Mesenchymal stem cell (in vitro differentiated cells and primary cell): ENCODE measurements around the gene MSH3.
"Not testable (repeated sequence)": the region's sequence is repeated elsewhere in the genome, so short reads cannot be mapped to it uniquely, and the experiment has no call there.

Experiments used
- DNase-seq: peaks from one replicate; pipeline ENCODE4 v3.0.0-alpha.2; 2013
- H2AFZ ChIP-seq: one replicate; pipeline ENCODE4 v1.6.1; 2013; ENCODE audit warnings: low read depth, mild to moderate bottlenecking, control low read depth, inconsistent platforms, low read length, moderate library complexity
- H2AK5ac ChIP-seq: 2 replicates; pipeline ENCODE4 v1.6.1; 2013; ENCODE audit warnings: low read length, moderate library complexity, mild to moderate bottlenecking, inconsistent platforms; ENCODE audit not compliant: severe bottlenecking
- H2BK120ac ChIP-seq: one replicate; pipeline ENCODE4 v1.6.1; 2013; ENCODE audit warnings: low read depth, mild to moderate bottlenecking, inconsistent platforms, low read length, moderate library complexity
- H2BK12ac ChIP-seq, 2 experiments: one replicate each; pipeline ENCODE4 v1.6.1; 2013; ENCODE audit warnings: inconsistent platforms in 2 of 2, low read length in 2 of 2, mild to moderate bottlenecking in 2 of 2, moderate library complexity in 2 of 2, control low read depth in 1 of 2
- H2BK15ac ChIP-seq: one replicate; pipeline ENCODE4 v1.6.1; 2013; ENCODE audit warnings: mild to moderate bottlenecking, low read depth, inconsistent platforms; ENCODE audit not compliant: poor library complexity, severe bottlenecking
- H2BK5ac ChIP-seq: 2 replicates; pipeline ENCODE4 v1.6.1; 2013; ENCODE audit warnings: low read depth, mild to moderate bottlenecking, low read length, control low read depth, inconsistent platforms; ENCODE audit not compliant: poor library complexity, severe bottlenecking
- H3K14ac ChIP-seq, 2 experiments: one replicate each; pipeline ENCODE4 v1.6.1; 2013; ENCODE audit warnings: inconsistent platforms in 2 of 2, low read length in 2 of 2, control low read depth in 1 of 2, mild to moderate bottlenecking in 1 of 2, moderate library complexity in 1 of 2
- H3K18ac ChIP-seq, 2 experiments: one replicate each; pipeline ENCODE4 v1.6.1; 2013; ENCODE audit warnings: inconsistent platforms in 2 of 2, low read length in 2 of 2, control low read depth in 1 of 2, low read depth in 1 of 2, mild to moderate bottlenecking in 1 of 2
- H3K23ac ChIP-seq, 2 experiments: one replicate each; pipeline ENCODE4 v1.6.1; 2013; ENCODE audit warnings: inconsistent platforms in 2 of 2, low read length in 2 of 2, mild to moderate bottlenecking in 2 of 2, moderate library complexity in 2 of 2, control low read depth in 1 of 2
- H3K27ac ChIP-seq: 2 replicates; pipeline ENCODE4 v1.5.1; 2013; ENCODE audit warnings: mild to moderate bottlenecking, moderate library complexity, low read length, control low read depth, inconsistent platforms; ENCODE audit not compliant: poor library complexity, severe bottlenecking
- H3K27me3 ChIP-seq, 2 experiments: 2 replicates each; pipeline versions ENCODE4 v1.6.1 to v1.7.0; 2013; ENCODE audit warnings: low read length in 2 of 2, mild to moderate bottlenecking in 2 of 2, moderate library complexity in 2 of 2, control low read depth in 1 of 2, inconsistent platforms in 1 of 2; ENCODE audit not compliant: control insufficient read depth in 1 of 2, insufficient read depth in 1 of 2
- H3K36me3 ChIP-seq, 2 experiments: 2 replicates each; pipeline versions ENCODE4 v1.6.1 to v1.7.0; 2013; ENCODE audit warnings: low read length in 2 of 2, control low read depth in 1 of 2, inconsistent platforms in 1 of 2, low read depth in 1 of 2, mild to moderate bottlenecking in 1 of 2; ENCODE audit not compliant: insufficient read depth in 2 of 2, control insufficient read depth in 1 of 2
- H3K4ac ChIP-seq, 2 experiments: one replicate each; pipeline ENCODE4 v1.6.1; 2013; ENCODE audit warnings: inconsistent platforms in 2 of 2, low read length in 2 of 2, mild to moderate bottlenecking in 2 of 2, moderate library complexity in 2 of 2, control low read depth in 1 of 2, low read depth in 1 of 2
- H3K4me1 ChIP-seq: 2 replicates; pipeline ENCODE4 v1.6.1; 2013; ENCODE audit warnings: low read depth, low read length, control low read depth; ENCODE audit not compliant: control insufficient read depth, insufficient read depth
- H3K4me2 ChIP-seq: 2 replicates; pipeline ENCODE4 v1.6.1; 2013; ENCODE audit warnings: low read length, mild to moderate bottlenecking, inconsistent platforms; ENCODE audit not compliant: poor library complexity, severe bottlenecking
- H3K4me3 ChIP-seq, 2 experiments: 2 replicates each; pipeline versions ENCODE4 v1.5.1 to v1.7.0; 2013; ENCODE audit warnings: low read length in 2 of 2, mild to moderate bottlenecking in 2 of 2, control low read depth in 1 of 2, low read depth in 1 of 2; ENCODE audit not compliant: insufficient read depth in 1 of 2
- H3K79me1 ChIP-seq: replicated peaks from 2 replicates; pipeline ENCODE4 v1.6.1; 2013; ENCODE audit warnings: mild to moderate bottlenecking, control low read depth, low read length, inconsistent platforms; ENCODE audit not compliant: poor library complexity, severe bottlenecking
- H3K9ac ChIP-seq: 2 replicates; pipeline ENCODE4 v1.7.0; 2013; ENCODE audit warnings: mild to moderate bottlenecking, low read length, moderate library complexity
- H3K9me3 ChIP-seq: 2 replicates; pipeline ENCODE4 v1.7.0; 2013; ENCODE audit warnings: mild to moderate bottlenecking, low read length; ENCODE audit not compliant: control insufficient read depth
- H4K8ac ChIP-seq: one replicate; pipeline ENCODE4 v1.6.1; 2013; ENCODE audit warnings: inconsistent platforms, mild to moderate bottlenecking, low read length, moderate library complexity
- H4K91ac ChIP-seq: one replicate; pipeline ENCODE4 v1.6.1; 2013; ENCODE audit warnings: mild to moderate bottlenecking, low read length, inconsistent platforms
- WGBS: methylation state at CpG from one replicate; pipeline ENCODE4 v1.1.7; 2013; ENCODE audit warnings: mixed read lengths; 5-methylcytosine and 5-hydroxymethylcytosine counted together

Gene MSH3

GRCh38 chr5:80877592-80877991 lies 223.1 kb downstream of the MSH3 start:
- Histone ChIP-seq H3K23ac (no peak overlapping the region), H2AFZ (no peak overlapping the region)

DNA sequence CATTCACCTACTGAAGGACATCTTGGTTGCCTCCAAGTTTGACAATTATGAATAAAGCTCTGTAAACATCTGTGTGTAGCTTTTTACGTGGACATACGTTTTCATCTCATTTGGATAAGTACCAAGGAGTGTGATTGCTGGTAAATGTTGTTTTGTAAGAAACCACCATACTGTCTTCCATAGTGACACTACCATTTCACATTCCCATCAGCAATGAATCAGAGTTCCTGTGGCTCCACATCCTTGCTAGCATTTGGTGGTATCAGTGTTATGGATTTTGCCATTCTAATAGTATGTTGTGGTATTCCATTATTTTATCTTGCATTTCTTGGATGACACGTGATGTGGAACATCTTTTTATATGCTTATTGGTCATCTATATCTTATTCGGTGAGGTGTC lies 227.3 kb downstream of the MSH3 start:
- peaks cover 2% of the 10 kb centered on the region for H3K4me1 ChIP-seq
- no peak overlapping the region for H2AFZ ChIP-seq
- no peak overlapping the region for H3K27ac ChIP-seq
- no peak for DNase-seq
- peaks cover 7 to 15% of the 10 kb centered on the region in 2 experiments for H3K36me3 ChIP-seq
- no peak overlapping the region for H3K4me3 ChIP-seq
- whole genome bisulfite sequencing = 96% methylated on average over 2 of the region's 4 CpGs
- no peaks in the 10 kb centered on the region for H3K27me3 ChIP-seq
- no peak overlapping the region for H3K23ac ChIP-seq
- no peak overlapping the region for H2BK120ac ChIP-seq
- H2BK12ac ChIP-seq = no peak overlapping the region
- no peak overlapping the region for H3K9ac ChIP-seq
- no peak overlapping the region for H4K91ac ChIP-seq
- no peak overlapping the region for H2BK5ac ChIP-seq
- no peaks in the 10 kb centered on the region for H3K9me3 ChIP-seq
- H3K4me2 ChIP-seq = no peak overlapping the region
- no peak overlapping the region for H3K4ac ChIP-seq
- H3K79me1 ChIP-seq = no peaks in the 10 kb centered on the region
- H3K18ac ChIP-seq = no peak overlapping the region
- H3K14ac ChIP-seq = no peak overlapping the region
- no peak overlapping the region for H2AK5ac ChIP-seq
- no peak overlapping the region for H2BK15ac ChIP-seq
- no peak overlapping the region for H4K8ac ChIP-seq

More at GRCh38 chr5:80877592-80877991, 223.1 kb downstream of the MSH3 start:
- no peak overlapping the region for H3K14ac ChIP-seq
- peaks cover 2% of the 10 kb centered on the region for H3K4me1 ChIP-seq
- no peak overlapping the region for H2BK12ac ChIP-seq
- H4K8ac ChIP-seq = no peak overlapping the region
- H3K18ac ChIP-seq = no peak overlapping the region
- no peaks in the 10 kb centered on the region for H3K79me1 ChIP-seq
- no peak overlapping the region for H2BK5ac ChIP-seq
- no peak overlapping the region for H2BK120ac ChIP-seq
- WGBS = 88% methylated on average over 3 of the region's 3 CpGs
- H2AK5ac ChIP-seq = no peak overlapping the region
- H3K4me3 ChIP-seq = no peak overlapping the region
- H3K27ac ChIP-seq = no peak overlapping the region
- no peak overlapping the region for H2BK15ac ChIP-seq
- peak overlapping the region; percentile 18 for H4K91ac ChIP-seq
- H3K36me3 ChIP-seq = peaks cover 7 to 42% of the 10 kb centered on the region in 2 experiments
- H3K4me2 ChIP-seq = no peak overlapping the region
- no peak overlapping the region for H3K4ac ChIP-seq
- no peaks in the 10 kb centered on the region for H3K9me3 ChIP-seq
- no peak for DNase-seq
- no peak overlapping the region for H3K9ac ChIP-seq
- no peaks in the 10 kb centered on the region for H3K27me3 ChIP-seq

DNA sequence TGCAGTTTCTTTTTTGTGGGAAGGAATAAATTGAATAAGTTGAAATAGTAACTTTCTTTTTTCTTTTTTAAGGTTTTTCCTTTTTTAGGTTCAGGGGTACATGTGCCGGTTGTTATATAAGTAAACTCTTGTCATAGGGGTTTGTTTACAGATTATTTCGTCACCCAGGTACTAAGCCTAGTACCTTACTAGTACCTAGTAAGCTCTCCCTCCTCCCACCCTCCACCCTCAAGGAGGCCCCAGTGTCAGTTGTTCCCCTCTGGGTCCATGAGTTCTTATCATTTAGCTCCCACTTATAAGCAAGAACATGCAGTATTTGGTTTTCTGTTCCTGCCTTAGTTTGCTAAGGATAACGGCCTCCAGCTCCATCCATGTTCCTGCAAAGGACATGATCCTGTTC lies 228.9 kb downstream of the MSH3 start:
- H3K4ac ChIP-seq, H3K4me2 ChIP-seq, H3K4me3 ChIP-seq, H2BK120ac ChIP-seq, DNase-seq, H2AFZ ChIP-seq, H4K8ac ChIP-seq, H3K23ac ChIP-seq, H3K18ac ChIP-seq, H3K27me3 ChIP-seq, H3K36me3 ChIP-seq, H2AK5ac ChIP-seq, H3K9me3 ChIP-seq, H3K4me1 ChIP-seq, H3K14ac ChIP-seq, H4K91ac ChIP-seq, H2BK15ac ChIP-seq, H3K79me1 ChIP-seq, H3K27ac ChIP-seq, H3K9ac ChIP-seq, H2BK5ac ChIP-seq, H2BK12ac ChIP-seq: not testable (repeated sequence)
- WGBS = 93% methylated on average over 1 of the region's 3 CpGs

DNA sequence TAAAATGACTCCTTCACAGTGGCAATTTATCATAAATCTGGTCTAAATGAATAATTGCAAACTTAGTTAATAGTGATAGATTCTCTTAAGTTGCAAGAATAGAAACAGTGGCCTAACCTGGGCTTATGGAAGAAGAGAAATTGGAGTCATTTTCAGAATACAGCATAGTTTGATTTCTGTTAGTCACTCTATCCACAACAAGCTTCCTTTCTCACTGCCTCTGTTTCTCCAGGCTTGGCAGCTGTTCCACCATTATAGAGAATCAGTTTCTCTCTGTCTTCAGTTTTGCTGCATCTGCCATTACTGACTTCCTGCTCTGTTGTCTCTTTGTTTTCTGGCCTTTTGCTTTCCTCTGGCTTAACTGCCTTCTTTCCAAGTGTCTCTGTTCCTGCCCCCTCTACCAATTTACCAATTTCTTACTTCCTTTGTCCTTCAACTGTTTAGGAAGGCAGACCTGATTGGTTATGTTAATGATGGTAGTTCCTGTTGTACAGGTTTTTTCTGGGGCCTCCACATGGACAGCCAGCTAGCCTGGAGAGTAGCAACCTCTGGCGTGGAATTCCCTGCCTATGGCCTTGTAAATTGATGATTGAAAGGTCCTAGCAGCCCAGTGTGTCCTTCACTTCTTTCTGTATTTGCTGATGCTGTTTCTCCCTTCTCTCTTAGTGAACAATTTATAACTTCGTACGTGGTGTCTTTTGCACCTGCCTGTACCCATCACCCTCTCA lies 229.8 kb downstream of the MSH3 start:
- no peak overlapping the region for H2BK15ac ChIP-seq
- no peak overlapping the region for H3K27ac ChIP-seq
- WGBS = 93% methylated on average over 3 of the region's 3 CpGs

More for the DNA sequence above, 229.8 kb downstream of the MSH3 start:
- no peak overlapping the region for H2AFZ ChIP-seq
- no peak overlapping the region for H4K8ac ChIP-seq
- H3K4me2 ChIP-seq = no peak overlapping the region
- H3K4me1 ChIP-seq = no peaks in the 10 kb centered on the region
- no peak overlapping the region for H3K9ac ChIP-seq
- no peak overlapping the region for H3K18ac ChIP-seq
- no peak overlapping the region for H3K4me3 ChIP-seq
- no peak overlapping the region for H2AK5ac ChIP-seq
- no peak overlapping the region for H4K91ac ChIP-seq
- no peak for DNase-seq
- H3K9me3 ChIP-seq = no peaks in the 10 kb centered on the region
- H3K14ac ChIP-seq = no peak overlapping the region
- H3K27me3 ChIP-seq = no peaks in the 10 kb centered on the region
- no peak overlapping the region for H2BK120ac ChIP-seq
- H2BK5ac ChIP-seq = no peak overlapping the region
- H3K4ac ChIP-seq = no peak overlapping the region
- H2BK12ac ChIP-seq = no peak overlapping the region
- no peak overlapping the region for H3K23ac ChIP-seq
- H3K79me1 ChIP-seq = no peaks in the 10 kb centered on the region
- peaks cover 0 to 4% of the 10 kb centered on the region in 2 experiments for H3K36me3 ChIP-seq
